Ectodermal cell (in vitro differentiated cells): ENCODE data around the gene XAGE5. TPM values are rescaled to one million over a fixed set of nuclear protein-coding genes. Genes with fewer than 3 reads are reported as not detected.
"Not testable (repeated sequence)": the region's sequence is repeated elsewhere in the genome, so short reads cannot be mapped to it uniquely, and the experiment has no call there.

Experiments
- H3K27ac ChIP-seq: 2 replicates; pipeline ENCODE4 v1.7.0; 2013; ENCODE audit warnings: mild to moderate bottlenecking, low read depth, low read length; ENCODE audit not compliant: insufficient read depth, poor library complexity, severe bottlenecking
- H3K27me3 ChIP-seq: 2 replicates; pipeline ENCODE4 v1.7.0; 2013; ENCODE audit warnings: mild to moderate bottlenecking, low read length; ENCODE audit not compliant: insufficient read depth, control insufficient read depth, poor library complexity, severe bottlenecking
- H3K36me3 ChIP-seq: one replicate; pipeline ENCODE4 v1.7.0; 2013; ENCODE audit warnings: low read length; ENCODE audit not compliant: control insufficient read depth, insufficient read depth
- H3K4me1 ChIP-seq: one replicate; pipeline ENCODE4 v1.7.0; 2013; ENCODE audit warnings: low read length; ENCODE audit not compliant: control insufficient read depth, insufficient read depth
- H3K4me3 ChIP-seq: 2 replicates; pipeline ENCODE4 v1.7.0; 2013; ENCODE audit warnings: low read depth, low read length, control low read depth; ENCODE audit not compliant: insufficient read depth
- H3K9me3 ChIP-seq: 2 replicates; pipeline ENCODE4 v1.7.0; 2013; ENCODE audit warnings: mild to moderate bottlenecking, low read length, moderate library complexity; ENCODE audit not compliant: control insufficient read depth
- WGBS, 2 experiments: methylation state at CpG; one replicate each; pipeline ENCODE4 v1.1.7; 2013; ENCODE audit warnings: missing lambda C conversion rate in 2 of 2; 5-methylcytosine and 5-hydroxymethylcytosine counted together
- polyA plus RNA-seq, 4 experiments: library from polyadenylated mRNA; stranded (reverse); fragments of 50-300 nt; gene quantifications; one replicate each; pipeline ENCODE4 v1.2.3, GENCODE V29; 2013

Gene XAGE5
- polyA plus RNA-seq (2013, experiment 1 of 4), result not detected
- polyA plus RNA-seq (2013, experiment 2 of 4), result not detected
- not detected for polyA plus RNA-seq (2013, experiment 3 of 4)
- not detected for polyA plus RNA-seq (2013, experiment 4 of 4)

GRCh38 chrX:52811065-52811625 lies at the start of gene XAGE5:
Gene XAGE5 (plus strand): TSS chrX:52811287. CDS start chrX:52812567, 1,280 bp downstream.
- H3K9me3 ChIP-seq, result no peaks in the 10 kb centered on the region
- no peaks in the 10 kb centered on the region for H3K27me3 ChIP-seq
- H3K27ac ChIP-seq, result no peak within 1 kb of the TSS
- H3K36me3 ChIP-seq, result no peaks in the 10 kb centered on the region
- WGBS, 2 experiments, result 91 to 93% methylated on average over 25 of the region's 25 CpGs
- H3K4me3 ChIP-seq, result no peak within 1 kb of the TSS
- H3K4me1 ChIP-seq, result no peaks in the 10 kb centered on the region

DNA sequence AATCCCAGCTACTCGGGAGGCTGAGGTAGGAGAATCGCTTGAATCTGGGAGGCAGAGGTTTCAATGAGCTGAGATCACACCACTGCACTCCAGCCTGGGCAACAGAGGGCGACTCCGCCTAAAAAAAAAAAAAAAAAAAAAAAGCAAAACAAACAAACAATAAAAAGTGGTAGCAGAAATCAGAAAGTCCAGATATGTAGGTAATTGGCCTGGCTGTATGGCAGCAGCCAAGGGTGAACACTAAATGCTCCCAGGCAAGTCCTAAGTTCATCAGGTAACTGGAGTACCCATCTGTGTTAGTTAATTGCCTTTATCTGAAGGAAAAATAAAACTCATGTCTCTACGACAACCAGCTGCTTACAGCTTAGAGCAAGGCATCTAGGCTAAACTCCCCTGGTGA lies 45.1 kb upstream of the XAGE5 start:
- WGBS, 2 experiments, result no CpG with 5 or more reads among the region's 5 CpGs
- H3K36me3 ChIP-seq, H3K9me3 ChIP-seq, H3K27me3 ChIP-seq, H3K4me1 ChIP-seq, H3K27ac ChIP-seq, H3K4me3 ChIP-seq: not testable (repeated sequence)

- H3K9me3 ChIP-seq, H3K27ac ChIP-seq, H3K27me3 ChIP-seq, H3K4me1 ChIP-seq, H3K4me3 ChIP-seq, H3K36me3 ChIP-seq: not testable (repeated sequence)
- WGBS, 2 experiments, result 76 to 88% methylated on average over 5 to 7 of the region's 11 CpGs
Observed at GRCh38 chrX:52773504-52773903, 37.6 kb upstream of the XAGE5 start.

DNA sequence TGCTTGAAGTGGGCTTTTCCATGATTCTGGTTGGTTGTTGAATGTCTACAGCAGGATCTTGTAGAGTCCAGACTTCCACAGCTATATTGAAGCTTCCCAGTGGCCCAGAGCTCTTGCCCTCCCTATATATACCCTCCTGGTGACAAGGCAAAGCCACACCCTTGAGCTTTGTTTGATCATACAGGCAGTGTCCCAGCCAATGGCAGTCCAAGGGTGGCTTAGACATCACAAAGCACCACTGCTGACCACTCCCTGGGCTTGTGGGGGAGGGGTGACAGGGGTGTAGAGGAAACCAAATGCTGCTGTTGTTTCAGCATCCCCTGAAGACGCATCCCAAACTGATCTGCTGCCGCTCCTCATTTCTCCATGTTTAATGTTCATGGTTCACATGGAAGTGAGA lies 13.8 kb upstream of the XAGE5 start, which contains the start of gene SPANXN5:
SPANXN5 (minus strand) TSS at position 101 of the 400 bp plus-strand sequence; CDS start at position 22, 79 bp downstream.
- H3K9me3 ChIP-seq, H3K4me1 ChIP-seq, H3K27ac ChIP-seq, H3K36me3 ChIP-seq, H3K27me3 ChIP-seq, H3K4me3 ChIP-seq: not testable (repeated sequence)
- 84% methylated on average over 2 of the region's 2 CpGs; no CpG with 5 or more reads in 1 of the 2 experiments for WGBS, 2 experiments

GRCh38 chrX:52804876-52805275 lies 6.2 kb upstream of the XAGE5 start:
- H3K4me3 ChIP-seq, H3K36me3 ChIP-seq, H3K4me1 ChIP-seq, H3K27ac ChIP-seq, H3K27me3 ChIP-seq, H3K9me3 ChIP-seq: not testable (repeated sequence)
- 57 to 70% methylated on average over 2 of the region's 2 CpGs for WGBS, 2 experiments

GRCh38 chrX:52819788-52820187 lies 8.7 kb downstream of the XAGE5 start:
- Histone ChIP-seq H3K27me3 (no peaks in the 10 kb centered on the region), H3K4me3 (no peak overlapping the region), H3K27ac (no peak overlapping the region), H3K4me1 (no peaks in the 10 kb centered on the region), H3K36me3 (no peaks in the 10 kb centered on the region), H3K9me3 (no peaks in the 10 kb centered on the region)
- WGBS, 2 experiments, result 72 to 85% methylated on average over 4 of the region's 4 CpGs

GRCh38 chrX:52821079-52821760 lies 10.1 kb downstream of the XAGE5 start:
- 79 to 89% methylated on average over 9 to 11 of the region's 11 CpGs for WGBS, 2 experiments
- H3K36me3 ChIP-seq, result no peaks in the 10 kb centered on the region
- H3K4me3 ChIP-seq, result no peak overlapping the region
- no peak overlapping the region for H3K27ac ChIP-seq
- no peaks in the 10 kb centered on the region for H3K9me3 ChIP-seq
- no peaks in the 10 kb centered on the region for H3K4me1 ChIP-seq
- H3K27me3 ChIP-seq, result no peaks in the 10 kb centered on the region

- H3K4me1 ChIP-seq, result no peaks in the 10 kb centered on the region
- no peak overlapping the region for H3K27ac ChIP-seq
- WGBS, 2 experiments, result 81% methylated on average over 2 of the region's 2 CpGs; no CpG with 5 or more reads in 1 of the 2 experiments
- no peak overlapping the region for H3K4me3 ChIP-seq
- no peaks in the 10 kb centered on the region for H3K9me3 ChIP-seq
- no peaks in the 10 kb centered on the region for H3K27me3 ChIP-seq
- no peaks in the 10 kb centered on the region for H3K36me3 ChIP-seq
Observed at GRCh38 chrX:52824608-52825007, 13.5 kb downstream of the XAGE5 start.

GRCh38 chrX:52830551-52830950 lies 19.5 kb downstream of the XAGE5 start:
- no peak overlapping the region for H3K27ac ChIP-seq
- H3K4me3 ChIP-seq, result no peak overlapping the region
- no peaks in the 10 kb centered on the region for H3K36me3 ChIP-seq
- no peaks in the 10 kb centered on the region for H3K4me1 ChIP-seq
- WGBS, 2 experiments, result 63 to 73% methylated on average over 3 of the region's 3 CpGs
- no peaks in the 10 kb centered on the region for H3K27me3 ChIP-seq
- H3K9me3 ChIP-seq, result no peaks in the 10 kb centered on the region

DNA sequence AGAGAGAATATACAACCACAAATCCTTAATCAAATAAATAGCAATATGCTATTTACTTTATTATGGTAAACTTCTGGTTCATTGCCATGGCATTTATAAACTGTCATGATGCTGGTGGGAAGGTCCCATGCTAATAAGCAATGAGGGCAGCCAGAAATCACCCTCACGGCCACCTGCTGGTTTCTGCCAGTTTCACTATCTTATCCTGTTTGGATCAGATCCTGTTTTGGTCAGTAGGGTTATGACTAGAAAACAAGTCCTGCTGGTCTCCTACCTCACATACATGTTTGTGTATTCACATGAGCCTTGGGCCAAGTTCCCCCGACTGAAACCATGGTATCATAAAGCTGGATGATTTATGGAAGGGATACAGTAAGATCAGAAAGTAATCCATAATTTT lies 28.1 kb downstream of the XAGE5 start:
- H3K36me3 ChIP-seq, result no peaks in the 10 kb centered on the region
- H3K4me3 ChIP-seq, result no peak overlapping the region
- no peak overlapping the region for H3K27ac ChIP-seq
- H3K27me3 ChIP-seq, result no peaks in the 10 kb centered on the region
- 89 to 95% methylated on average over 1 of the region's 2 CpGs for WGBS, 2 experiments
- H3K4me1 ChIP-seq, result no peaks in the 10 kb centered on the region
- H3K9me3 ChIP-seq, result no peaks in the 10 kb centered on the region
